GM19043 (cell line): ENCODE results near the gene ADGRB3.
"Not testable (repeated sequence)": the region's sequence is repeated elsewhere in the genome, so short reads cannot be mapped to it uniquely, and the experiment has no call there.

Experiments used
- ATAC-seq: cut with Tn5 transposase; IDR thresholded peaks from one replicate; pipeline ENCODE4 v1.9.1; 2021; ENCODE audit warnings: low read depth; ENCODE audit not compliant: unreplicated experiment

The ADGRB3 gene

DNA sequence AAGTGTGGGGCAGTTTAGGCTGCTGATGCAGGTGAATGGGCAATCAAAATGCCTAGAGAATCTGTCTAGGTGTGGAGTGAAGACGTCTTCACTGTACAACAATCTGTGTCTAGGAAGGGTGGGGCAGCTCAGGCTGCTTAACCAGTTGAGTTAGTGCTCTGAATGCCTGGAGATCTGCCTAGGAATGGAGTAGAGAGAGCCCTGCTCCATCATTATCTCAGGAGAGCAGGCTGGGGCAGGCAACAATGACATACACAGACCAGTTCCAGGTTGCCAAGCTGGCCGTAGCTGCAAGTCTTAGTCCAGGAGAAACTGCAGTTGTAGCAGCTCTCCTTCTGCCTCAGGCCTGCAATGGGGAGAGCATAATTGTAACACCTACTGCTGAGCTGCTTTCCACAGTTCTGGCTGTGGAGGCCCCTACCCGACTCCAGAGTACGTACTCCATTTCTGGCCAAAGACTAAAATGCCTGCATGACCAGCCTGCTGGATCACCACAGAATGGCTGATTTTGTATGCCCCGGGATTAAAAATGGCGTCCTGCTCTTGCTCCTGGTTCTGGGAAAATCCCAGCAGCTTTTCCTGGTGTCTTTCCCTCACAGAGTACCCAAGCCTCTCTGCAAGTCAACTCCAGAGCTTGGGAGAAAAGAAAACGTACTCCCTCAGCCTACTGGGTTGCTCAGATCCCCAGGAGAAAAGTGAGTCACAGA lies 545.4 kb downstream of the ADGRB3 start:
- ATAC-seq, result no peak

DNA sequence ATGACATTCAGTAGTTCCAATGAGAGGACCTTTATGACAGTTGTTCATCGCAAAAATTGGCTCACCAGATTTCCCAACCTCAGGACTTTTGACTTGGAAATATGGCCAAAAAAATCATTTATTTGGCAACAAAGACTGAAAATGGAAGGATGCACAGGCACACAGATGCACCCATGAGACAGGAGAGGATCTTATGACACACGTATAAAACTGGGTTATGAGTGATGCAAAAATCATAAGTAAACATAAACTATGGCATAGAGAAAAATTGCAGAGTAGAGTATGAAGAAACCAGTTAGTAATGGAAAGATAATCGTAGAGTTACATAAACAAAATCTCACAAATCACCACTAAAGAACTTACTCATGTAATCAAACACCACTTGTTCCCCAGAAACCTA lies 546.9 kb downstream of the ADGRB3 start:
- ATAC-seq, result no peak

DNA sequence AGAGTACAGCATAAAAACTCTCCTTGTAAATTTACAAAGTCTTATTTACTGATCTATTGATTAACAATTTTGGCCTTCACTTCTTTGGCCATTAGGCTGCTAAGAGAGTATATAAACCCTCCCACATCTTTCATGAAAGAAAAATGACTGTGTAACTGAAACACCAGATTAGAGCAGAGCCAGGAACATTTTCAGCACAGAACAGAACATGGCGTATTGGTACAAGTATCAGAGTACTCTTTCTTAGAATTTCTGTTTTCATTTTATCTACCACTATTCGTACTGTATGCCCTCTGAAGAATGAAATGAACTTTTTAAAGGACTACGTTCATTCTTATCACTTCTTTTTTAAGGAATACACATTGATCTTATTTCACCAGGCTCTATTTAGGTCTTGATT lies 550.2 kb downstream of the ADGRB3 start:
- no peak for ATAC-seq

DNA sequence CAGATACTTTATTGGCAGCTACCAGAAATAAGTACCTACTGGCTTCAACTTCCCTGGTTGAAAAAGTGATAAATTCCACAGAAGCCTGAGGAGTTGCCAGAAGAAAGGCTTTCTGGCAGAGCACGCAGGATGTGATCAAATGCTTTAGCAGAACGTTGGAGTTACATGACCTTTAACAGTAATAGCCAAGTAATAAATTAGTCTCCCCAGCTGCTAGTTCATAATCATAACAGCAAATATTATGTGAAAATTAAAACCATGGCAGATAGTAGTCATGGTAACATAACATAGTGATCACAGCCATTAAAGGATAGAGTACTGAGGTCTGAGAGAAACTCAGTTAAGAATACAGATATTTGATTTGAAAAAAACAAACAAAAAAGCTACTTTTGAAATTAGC lies 567.7 kb downstream of the ADGRB3 start:
- ATAC-seq, result no peak

DNA sequence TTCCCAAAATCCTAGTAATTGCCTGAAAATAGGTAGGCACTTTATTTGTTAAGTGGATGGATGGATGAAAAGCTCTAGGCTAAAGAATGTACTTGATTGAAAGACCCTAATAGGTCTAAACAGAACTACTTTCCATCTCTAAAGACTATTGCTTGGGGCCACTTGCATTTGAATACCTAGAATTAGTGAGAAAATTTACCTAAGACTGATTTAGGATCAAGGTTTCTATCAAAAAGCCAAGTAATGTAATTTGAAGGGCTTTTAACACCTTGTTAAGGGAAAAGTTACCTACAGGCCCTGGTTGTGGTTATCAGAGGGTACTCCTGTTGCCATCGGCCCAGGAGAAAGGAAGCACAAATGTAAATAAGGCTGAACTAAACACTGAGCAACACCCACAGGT lies 581.0 kb downstream of the ADGRB3 start:
- no peak for ATAC-seq

DNA sequence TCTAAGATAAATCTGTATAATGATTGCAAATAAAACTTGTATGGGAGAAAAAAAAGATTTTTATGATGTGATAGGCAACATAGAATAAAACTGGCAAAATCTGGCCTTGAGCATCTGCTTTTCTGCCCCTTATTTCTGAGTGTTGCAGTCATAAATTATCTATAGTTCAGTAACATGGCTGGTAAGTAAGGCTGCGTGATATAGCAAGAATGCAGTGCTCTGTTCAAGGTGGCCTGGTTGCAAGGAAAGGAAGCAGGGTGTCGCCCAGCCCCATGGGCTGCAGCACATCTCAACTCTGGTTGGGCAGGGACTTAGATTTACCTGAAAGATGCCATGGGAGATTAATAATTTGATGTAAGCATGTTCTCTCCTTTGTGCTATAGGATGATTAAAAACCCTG lies 582.3 kb downstream of the ADGRB3 start:
- no peak for ATAC-seq

DNA sequence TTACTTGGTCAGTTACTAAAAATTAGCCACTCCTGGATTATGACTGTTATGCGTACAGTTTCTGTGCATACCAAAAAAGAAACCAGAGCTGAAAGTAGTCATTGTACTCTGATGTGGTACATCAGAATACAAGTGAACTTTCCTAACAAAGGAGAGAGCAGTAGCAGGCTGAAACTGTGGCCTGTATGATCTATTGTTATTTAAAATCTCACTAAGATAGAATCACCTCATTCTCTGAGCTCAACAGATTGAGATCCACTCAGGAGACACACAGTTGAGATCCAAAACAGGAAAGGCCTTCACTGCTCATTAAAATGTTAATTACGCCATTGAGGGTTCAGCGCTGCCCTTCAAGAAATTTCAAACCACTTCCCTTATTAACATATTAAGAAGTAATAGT lies 585.3 kb downstream of the ADGRB3 start:
- ATAC-seq, result no peak

DNA sequence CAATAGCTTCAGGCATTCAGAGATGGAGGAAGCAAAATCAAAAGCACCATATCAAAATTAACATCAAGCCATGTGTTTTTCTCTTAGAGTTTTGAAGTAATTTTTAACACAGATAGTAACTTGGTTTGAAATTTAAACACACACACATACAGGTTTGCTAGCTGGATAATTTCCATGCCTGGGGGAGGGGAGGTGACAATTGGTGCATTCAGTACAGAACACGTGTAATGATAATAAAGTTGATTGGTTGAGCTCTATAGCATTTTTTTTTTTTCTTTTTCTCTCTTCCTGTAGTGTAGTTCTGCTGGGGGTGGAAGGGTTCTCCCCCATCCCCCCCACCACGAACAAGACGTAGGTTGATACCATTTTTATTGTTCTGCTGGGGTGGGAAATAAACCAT lies 596.9 kb downstream of the ADGRB3 start:
- ATAC-seq, result no peak

DNA sequence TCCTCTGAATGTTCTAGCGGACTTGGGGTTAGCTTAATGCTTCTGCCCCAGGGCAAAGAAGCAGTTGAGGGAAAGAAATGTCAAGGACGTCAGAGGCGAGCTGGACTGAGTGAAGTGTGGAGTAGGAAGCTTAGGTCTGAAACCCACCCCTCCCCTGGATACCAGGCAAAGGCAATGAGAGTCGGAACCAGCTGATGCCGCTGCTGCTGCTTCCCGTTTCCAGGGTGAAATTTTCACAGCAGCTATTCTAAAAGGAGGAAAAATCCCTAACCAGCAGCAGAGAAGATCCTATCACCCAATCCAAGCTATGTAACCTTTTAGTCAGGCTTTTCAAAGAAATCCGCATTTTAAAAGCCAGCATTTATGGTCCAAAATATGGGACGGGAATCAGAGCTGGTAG lies 597.4 kb downstream of the ADGRB3 start:
- no peak for ATAC-seq

DNA sequence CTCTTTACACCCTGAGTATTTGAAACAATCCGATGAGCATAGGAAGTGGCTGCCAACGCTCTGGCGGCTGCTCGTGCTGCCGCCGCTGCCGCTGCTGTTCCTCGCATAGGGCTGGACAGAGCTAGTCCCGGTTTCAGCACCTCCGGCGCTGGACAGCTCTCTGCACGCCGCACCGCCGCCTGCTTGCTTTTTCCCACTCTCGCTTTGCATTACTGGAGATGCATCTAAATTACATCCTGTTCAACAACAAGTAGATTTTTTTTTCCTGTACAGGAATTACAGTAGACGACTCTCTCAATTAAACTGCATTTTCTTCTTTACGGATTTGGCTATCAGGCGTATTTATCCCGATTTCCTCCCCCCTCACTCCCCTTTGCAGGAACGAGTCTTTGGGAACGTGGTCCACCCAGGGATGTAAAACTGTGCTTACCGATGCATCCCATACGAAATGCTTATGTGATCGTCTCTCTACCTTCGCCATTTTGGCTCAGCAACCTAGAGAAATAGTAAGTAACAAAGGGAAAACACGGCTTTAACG lies 597.9 kb downstream of the ADGRB3 start:
- ATAC-seq, result peak; percentile 97

DNA sequence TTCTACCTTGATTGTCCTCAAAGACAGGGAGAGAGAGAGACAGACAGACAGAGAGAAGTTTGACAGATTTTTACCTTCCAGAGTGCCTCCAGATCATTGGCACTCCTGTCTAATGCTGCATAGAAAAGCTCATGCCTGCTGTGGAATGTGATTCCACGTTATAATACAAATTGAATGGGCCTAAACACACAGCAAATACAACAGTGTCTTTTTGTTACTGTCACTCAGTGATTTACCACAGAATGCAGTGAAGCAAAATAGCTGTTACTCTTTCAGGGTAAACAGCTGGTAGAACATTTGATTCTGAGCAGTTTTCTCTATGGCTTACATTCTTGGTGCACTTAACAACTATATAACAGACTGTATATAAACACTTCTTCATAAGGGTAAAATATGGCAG lies 603.0 kb downstream of the ADGRB3 start:
- ATAC-seq, result no peak

DNA sequence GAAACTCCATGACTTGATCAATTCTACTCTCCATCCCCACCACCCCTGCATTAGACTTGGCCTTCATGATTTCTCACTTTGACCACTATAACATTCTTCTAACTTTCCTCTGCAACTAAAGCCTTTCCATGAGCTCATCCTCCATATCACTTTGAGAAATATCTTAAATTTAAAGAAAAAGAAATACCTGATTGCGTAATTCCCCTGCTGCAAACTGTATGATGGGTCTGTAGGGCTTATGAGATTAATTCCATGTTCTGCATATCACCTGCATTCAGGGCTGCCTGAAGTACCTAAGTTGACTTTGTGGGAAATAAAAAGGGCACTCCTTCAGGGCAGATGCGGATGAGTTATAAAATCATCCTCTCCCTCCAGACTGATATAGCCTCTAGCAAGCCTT lies 611.9 kb downstream of the ADGRB3 start:
- ATAC-seq, result no peak

DNA sequence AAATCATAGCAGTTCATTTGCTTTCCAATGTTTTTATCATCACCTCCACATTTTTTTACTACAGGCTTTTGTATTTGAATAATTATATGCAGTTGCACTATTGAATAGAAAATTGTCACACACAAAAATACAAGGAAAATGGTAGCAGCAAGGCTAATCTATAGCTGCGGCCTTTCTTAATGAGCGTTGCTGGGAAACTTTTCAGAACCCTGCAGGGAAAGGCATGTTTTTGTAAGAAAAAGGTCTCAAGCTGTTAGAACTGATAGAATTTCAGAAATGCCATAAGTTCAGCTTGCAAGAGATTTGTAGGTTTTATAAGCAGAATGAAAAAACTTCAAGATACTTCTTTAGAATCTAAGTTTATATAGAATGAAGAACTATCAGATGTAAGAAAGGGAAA lies 625.9 kb downstream of the ADGRB3 start:
- no peak for ATAC-seq

DNA sequence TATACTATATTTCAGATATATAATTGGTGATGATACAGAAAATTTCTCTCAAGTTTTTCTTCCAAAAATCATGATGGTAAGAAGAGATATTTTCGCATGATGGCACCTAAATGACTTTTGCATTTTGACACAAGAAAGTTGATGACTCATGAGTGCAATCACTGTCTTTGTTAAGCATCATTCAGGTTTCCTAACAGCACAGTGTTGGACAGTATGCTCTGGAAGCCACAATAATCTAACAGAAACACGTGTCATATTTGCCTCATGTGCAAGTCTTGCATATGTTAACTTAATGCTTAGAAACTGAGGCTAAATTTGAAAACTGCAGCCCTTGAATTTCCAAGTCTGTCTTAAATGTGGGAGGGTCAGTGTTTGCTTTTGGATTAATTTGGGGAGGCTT lies 628.2 kb downstream of the ADGRB3 start:
- no peak for ATAC-seq

DNA sequence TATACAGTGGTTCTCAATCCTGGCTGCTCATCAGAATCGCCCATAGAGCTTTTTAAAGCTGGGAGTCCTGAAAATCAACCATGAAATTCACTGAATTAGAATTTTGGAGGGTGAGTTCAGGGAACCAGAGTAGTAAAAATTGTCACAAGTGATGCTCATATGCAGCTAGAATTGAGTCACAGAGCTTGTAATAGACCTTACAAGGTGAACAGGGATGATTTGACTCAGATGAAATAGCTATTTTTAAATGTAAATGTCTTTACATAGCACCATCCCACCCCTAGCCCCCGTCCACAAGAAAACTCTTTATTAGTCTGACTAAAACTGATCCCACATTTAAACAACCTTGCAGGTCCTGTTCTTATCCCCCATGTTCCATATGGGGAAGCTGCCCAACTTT lies 630.0 kb downstream of the ADGRB3 start:
- no peak for ATAC-seq

DNA sequence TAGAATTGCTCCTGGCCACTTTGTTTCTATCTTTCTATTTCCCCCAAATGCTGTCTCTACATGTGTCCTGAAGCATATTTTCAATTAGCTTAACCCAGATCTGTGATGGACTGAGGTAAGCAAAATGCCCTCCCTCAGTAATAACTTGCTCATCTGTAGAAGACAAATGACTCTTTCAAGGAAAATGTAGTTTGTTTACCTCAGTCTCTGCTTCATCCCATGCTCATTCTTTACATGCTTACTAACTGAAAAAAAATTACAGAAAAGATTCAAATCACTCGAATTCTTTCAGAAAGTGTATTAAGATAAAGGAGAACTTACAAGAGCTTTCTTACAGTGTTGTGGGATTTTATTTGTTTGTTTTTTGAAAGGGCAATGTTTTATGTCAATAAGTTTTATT lies 630.6 kb downstream of the ADGRB3 start:
- no peak for ATAC-seq

DNA sequence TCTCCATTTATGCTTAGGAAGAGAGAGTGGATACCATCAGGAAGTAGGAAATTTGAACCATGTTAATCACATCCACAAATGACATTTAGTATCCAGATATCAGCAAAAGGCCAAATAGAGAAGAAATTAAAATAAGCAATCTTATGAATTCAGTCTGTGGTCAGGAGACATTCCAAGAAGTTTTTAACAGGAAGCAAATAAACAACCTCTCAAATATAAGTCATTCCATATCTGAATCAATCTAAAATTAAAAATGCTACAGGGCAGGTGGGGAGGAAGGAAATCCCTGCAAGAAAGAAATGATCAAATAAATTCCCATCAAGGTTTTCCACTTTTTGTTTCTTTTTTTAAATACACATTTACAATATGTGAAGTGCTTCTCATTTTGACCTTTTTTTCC lies 641.1 kb downstream of the ADGRB3 start:
- no peak for ATAC-seq

DNA sequence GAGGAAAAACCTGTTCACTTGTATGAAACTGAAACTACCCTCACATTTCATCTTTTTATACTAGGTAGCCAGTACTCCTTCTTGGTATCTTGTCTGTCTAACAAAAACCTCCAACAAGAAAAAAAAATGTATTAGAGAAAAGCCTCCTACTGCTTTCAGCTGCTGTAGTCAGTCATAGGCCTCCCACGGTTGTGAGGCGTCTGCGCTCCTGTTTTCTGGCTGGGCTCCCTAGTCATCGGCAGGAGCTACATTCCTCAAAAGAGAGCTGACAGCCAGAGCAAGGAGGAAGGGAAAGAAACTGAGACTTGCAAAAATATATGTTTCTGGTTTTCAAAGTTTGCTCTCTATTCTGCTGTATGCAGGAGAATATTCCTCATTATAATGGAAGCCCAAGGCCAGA lies 644.7 kb downstream of the ADGRB3 start:
- no peak for ATAC-seq

DNA sequence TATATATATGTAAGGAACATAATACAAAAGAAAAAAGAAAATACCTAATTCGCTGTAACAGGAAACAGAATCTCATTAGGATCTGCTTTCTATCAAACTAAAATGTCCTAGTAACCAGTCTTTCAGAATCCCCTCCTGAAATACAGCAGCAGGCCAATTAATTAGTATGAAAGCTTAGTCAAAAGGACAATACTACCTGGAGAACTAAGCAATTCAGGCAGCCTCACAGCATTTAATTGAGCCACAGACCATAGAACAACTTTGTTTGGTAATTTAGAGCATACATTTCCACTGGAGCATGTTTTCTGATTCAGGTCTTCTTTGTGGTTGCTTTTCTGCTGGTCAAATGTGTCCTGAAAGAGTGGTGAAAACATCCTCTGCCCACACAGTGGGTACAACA lies 645.8 kb downstream of the ADGRB3 start:
- no peak for ATAC-seq

DNA sequence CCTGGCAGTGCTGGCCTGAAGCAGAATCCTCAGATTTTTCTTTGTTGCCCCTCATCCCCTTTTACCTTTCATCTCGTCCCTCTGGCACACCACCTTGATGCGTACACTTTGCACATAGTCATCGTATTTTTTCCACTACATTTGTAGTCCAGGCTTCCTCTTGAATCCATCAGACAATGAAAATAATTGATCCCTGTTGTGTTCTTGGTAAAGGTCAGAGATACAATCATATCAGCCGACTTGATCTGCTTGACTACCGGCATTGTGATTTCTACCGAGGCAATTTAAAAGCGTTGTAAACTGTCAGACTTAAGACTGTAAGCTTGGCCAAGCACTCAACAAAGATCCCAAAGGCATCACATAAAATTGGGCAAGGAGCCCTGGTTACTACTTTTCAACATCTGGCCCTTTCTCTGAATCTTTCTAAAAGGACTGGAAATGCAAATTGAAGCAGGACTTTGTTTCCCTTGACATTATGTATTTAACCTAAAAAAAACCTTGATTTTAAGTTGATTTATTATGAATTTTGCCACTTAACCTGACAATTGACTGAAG lies 649.2 kb downstream of the ADGRB3 start:
- no peak for ATAC-seq

DNA sequence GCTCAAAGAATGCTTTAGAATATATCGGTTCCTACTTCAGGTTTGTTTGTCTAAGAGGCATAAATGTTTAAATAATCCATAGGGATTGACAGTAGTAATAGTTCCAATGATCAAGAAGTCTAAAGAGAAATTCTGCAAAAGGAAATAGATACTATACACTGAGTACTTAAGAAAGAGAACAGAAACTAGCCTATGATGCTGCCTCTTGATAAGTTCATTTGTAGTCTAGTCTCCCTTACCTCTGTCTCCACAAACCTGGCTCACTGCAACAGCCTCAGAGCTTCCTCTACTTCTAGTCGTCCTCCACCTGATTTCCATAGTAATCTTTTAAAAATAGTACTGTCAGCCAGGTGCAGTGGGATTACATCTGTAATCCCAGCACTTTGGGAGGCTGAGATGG lies 650.0 kb downstream of the ADGRB3 start:
- no peak for ATAC-seq

DNA sequence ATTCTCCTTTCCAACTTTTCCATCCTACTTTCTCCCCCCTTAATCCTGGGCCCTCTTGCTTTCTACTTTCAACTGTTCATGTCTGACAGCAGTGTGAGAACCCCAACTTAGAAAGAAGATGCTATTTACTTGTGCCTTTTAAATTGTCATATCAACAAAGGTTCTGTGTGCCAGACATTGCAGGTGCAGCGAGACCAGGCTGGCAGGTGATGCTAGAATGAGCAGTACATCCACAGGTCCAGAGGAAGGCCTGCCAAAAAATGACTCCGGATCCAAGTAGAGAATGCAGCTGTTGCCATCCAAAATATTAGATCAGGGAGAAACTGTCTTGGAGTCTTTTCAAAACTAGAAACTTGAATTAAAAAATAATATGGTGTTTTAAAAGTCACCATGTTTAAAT lies 651.2 kb downstream of the ADGRB3 start:
- no peak for ATAC-seq

DNA sequence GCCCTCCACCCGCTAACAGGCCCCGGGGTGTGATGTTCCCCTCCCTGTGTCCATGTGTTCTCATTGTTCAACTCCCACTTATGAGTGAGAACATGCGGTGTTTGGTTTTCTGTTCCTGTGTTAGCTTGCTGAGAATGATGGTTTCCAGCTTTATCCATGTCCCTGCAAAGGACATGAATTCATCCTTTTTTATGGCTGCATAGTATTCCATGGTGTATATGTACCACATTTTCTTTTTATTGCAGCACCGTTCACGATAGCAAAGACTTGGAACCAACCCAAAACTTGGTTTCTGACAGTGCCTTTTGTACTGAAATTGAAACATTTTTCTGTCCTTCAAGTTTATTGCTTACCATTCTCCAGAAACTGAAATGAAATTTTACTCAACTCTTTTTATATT lies 653.1 kb downstream of the ADGRB3 start:
- not testable (repeated sequence) for ATAC-seq
